ENCODE measurements around the gene APOBEC2. TPM values are rescaled to one million over a fixed set of nuclear protein-coding genes. Genes with fewer than 3 reads are reported as not detected.

Gene APOBEC2
- total and polyA plus RNA-seq, 9 of the 15 experiments (the other 6 are each of a cell fraction or from before 2014, with no cell fraction given): 0.25 to 1.6 TPM; not detected in 7

DNA sequence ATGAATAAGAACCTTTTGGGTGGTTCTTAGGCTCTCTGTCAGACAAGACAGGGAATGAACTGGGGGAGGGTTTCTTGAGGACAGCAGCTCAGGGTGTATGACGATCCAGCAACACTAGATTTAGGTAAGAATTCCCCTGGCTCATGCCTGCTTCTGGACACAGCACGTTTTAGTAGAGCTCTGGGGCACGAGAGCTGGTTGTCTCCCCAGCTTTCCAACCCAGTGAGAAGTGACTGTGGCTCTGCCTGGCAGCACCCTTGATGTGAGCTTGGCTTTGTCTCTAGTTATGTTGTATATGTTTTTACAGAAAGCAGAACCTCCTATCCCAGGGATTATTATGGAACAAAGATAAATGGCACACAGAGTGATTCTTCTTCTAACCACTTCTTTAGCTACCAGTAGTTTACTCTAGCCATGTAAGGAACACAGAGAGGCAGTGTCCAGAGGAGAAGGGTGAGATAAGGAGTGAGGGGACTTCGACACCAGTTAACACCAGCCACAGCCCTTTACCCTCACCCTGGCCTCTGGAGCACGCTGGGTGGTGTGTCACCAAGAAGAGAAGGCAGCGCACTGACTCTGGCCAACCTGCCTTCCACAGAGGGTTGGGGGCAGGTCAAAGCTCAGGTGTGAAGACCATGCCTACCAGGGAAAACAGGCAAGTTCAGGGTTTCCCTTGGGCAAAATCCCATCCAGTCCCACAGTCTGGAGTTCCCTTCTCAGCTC is 3.9 kb downstream of the APOBEC2 start (continued):
- no peak for TF ChIP-seq SMARCA4 (IDR thresholded peaks at IDR 0.05)
- no peak for TF ChIP-seq ZBTB17 (CRISPR knock-in tag; IDR thresholded peaks at IDR 0.05)

GRCh38 chr6:41058783-41059181 is 5.8 kb downstream of the APOBEC2 start:
- Histone ChIP-seq H3K36me3 (ENCODE audit: control insufficient read depth, insufficient read depth, low read length) (peaks cover 13% of the 10 kb centered on the region; the same call in 2 of the 3 replicates), H3K9ac (ENCODE audit: insufficient read depth in 1 of 2, low read depth in 2 of 2, low read length in 2 of 2) (no peak overlapping the region), H3K27ac (ENCODE audit: extremely low read depth, low read depth, low read length) (peak overlapping the region; percentile 33; the same call in 1 of the 3 replicates), H2AFZ (ENCODE audit: low read depth, low read length) (peak overlapping the region; percentile 12; the same call in 1 of the 2 replicates), H3K4me1 (replicated peaks in 1 of 2; ENCODE audit: control insufficient read depth in 2 of 2, insufficient read depth in 2 of 2, low read length in 2 of 2) (peaks cover 5 to 26% of the 10 kb centered on the region in 2 experiments; a peak in 4 of 5 replicates), H3K9me1 (ENCODE audit: control insufficient read depth, insufficient read depth, low read length) (no peaks in the 10 kb centered on the region), H3K4me2 (ENCODE audit: insufficient read depth, low read length) (no peak overlapping the region), H4K20me1 (replicated peaks; ENCODE audit: control insufficient read depth, insufficient read depth, low read length) (no peaks in the 10 kb centered on the region), H3K9me3 (replicated peaks; ENCODE audit: control insufficient read depth, insufficient read depth, low read depth, low read length) (no peaks in the 10 kb centered on the region), H3K79me2 (ENCODE audit: control insufficient read depth, insufficient read depth, low read length) (no peaks in the 10 kb centered on the region), H3K27me3 (ENCODE audit: control insufficient read depth in 2 of 2, insufficient read depth in 2 of 2, low read length in 2 of 2) (no peaks in the 10 kb centered on the region), H3K4me3 (no peak overlapping the region)
- in situ Hi-C loops (cut with MboI): no loop called here
- FAIRE-seq: no peak
- BruUV-seq (replicated peaks): no TSS peak
- intact Hi-C loops (cut with micrococcal nuclease): no loop called here
- TF ChIP-seq HDAC8 (tag; IDR thresholded peaks at IDR 0.05) (no peak), NR2C1 (IDR thresholded peaks at IDR 0.05) (no peak), NR2C1 (tag; IDR thresholded peaks at IDR 0.05) (no peak)
- WGBS (ENCODE audit: insufficient coverage, low coverage, missing lambda C conversion rate): 62% methylated on average over 2 of the region's 2 CpGs
- DNase-seq (ENCODE audit: extremely low read depth in 1 of 4, low spot score in 3 of 4): no peak
- ChIA-PET CTCF (ENCODE audit: low intra/inter-chr PET ratio) (interaction anchor here (0.5 to 0.7 kb wide), 2 partner anchors 27 to 143 kb away, joined by 3 read pairs; no protein-coding TSS in a partner anchor), POLR2A (interaction anchor here (0.6 to 2.1 kb wide), 3 partner anchors 11 to 25 kb away, joined by 3 to 5 read pairs (median 3); no protein-coding TSS in a partner anchor)
- no peak for ATAC-seq

All from K562 (cell line).